Measurements from ENCODE around the gene SLC29A2.
"Not testable (repeated sequence)": the region's sequence is repeated elsewhere in the genome, so short reads cannot be mapped to it uniquely, and the experiment has no call there.

The SLC29A2 gene

DNA sequence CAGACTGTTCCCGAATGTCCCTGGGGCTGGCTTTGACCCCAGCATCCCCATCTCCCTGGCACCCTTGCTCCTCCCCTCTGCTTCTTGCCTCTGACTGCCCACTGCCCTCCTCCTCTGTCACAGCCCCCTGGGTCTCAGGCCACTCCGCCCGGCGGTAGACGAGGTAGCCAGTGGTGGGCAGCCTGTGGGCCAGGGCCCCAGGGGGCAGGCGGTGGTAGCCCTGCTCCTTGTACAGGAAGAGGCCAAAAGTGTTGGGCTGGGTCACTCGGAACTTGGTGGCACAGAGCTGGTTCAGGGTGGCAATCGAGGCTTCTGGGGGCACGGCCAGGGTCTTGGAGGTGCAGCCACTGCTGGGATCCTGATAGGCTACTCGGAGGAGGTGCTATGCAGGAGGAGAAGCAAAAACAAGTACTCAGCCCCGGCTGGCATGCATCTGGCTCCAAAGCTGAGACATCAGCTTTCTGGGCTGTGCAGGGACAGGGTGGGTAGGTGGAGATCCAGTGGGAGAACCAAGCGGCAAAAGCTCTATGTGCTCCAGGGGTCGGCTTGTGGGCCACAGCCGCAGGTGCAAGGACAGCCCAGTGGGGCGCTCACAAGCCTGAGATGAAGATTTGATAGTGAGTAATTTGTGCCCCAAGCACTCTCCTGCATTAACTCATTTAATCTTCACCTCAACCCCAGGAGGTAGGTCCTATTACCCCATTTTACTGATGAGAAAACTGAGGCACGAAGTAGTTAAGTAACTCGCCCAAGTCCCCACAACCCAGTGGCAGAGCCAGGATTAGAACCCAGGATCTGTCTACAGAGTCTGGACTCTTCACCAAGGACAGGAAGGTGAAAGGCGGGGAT lies 39.0 kb downstream of the SLC29A2 start:
- no peak for DNase-seq

DNA sequence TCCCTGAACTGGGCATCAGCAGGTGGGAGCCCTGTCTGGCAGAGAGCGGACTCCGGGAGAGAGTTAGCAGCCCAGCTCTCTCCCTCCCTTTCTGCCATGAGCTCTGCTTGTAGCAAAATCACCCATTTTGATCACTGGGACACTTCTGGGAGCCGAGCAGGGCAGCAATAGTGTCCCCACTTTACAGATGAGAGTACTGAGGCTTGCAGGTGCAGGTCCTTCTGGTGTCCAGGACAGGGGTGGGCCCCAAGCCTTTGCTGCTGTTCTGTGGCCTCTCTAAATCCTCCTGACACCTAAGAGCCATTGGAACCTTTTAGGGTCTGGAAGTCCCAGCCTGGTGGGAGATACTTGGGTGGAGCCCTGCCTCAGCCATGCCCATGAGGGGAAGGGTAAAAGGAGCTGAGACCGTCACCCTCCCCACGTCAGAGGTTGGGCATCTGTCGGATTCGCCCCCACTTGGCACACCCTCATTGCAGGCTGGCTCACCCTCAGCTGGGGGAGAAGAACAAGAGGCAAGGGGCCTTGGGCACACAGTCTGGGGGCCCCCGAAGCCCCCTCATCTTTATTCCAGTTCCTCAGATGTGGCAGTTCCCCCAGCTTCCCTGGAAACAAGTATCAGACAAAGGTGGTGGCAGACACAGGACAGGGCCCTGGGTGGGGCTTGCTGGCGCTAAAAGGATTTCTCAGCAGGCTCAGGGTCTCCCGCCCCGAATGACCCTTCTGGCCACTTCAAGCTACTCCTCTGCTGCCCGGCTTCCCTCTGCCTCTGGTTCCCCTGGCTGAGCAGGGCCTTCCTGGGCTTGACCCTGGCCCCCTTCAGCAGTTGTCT lies 39.8 kb downstream of the SLC29A2 start:
- DNase-seq, result no peak

DNA sequence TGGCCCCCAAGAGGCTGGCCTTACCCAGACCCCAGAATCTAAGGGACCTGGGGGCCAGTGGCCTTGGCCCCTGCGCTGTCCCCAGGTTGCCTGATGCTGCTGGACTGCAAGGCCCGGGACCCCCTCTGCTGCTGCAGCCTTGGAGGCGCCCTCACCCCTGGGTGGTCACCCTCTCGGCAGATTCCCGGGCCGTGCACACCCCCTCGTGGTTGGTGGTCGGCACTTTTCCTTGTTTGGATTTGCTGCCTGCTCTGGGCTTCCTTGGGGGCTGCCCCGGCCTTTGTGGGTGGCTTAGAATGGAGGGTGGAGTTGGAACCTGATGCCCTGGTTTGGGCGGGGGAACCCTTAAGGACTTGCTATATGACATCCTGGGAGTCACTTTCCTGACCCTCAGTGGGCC lies 40.6 kb downstream of the SLC29A2 start:
- DNase-seq, result no peak

DNA sequence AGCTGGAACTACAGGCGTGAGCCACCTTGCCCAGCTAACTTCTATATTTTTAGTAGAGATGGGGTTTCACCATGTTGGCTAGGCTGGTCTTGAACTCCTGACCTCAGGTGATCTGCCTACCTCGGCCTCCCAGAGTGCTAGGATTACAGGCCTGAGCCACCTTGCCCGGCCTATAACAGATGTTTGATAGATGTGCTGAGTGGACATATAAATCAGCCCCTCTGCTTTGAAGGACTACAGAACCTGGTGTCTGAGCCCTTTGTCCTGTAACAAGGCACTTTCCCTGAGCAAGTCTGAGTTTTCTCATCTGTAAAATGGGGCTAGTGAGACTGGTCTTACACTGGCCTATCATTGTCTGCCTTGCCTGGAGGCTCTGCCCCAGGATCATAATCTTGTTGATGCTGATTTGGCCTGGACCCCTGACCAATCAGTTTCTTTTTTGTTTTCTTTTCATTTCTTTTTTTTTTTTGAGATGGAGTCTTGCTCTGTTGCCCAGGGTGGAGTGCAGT lies 42.3 kb downstream of the SLC29A2 start:
- no peak for DNase-seq

DNA sequence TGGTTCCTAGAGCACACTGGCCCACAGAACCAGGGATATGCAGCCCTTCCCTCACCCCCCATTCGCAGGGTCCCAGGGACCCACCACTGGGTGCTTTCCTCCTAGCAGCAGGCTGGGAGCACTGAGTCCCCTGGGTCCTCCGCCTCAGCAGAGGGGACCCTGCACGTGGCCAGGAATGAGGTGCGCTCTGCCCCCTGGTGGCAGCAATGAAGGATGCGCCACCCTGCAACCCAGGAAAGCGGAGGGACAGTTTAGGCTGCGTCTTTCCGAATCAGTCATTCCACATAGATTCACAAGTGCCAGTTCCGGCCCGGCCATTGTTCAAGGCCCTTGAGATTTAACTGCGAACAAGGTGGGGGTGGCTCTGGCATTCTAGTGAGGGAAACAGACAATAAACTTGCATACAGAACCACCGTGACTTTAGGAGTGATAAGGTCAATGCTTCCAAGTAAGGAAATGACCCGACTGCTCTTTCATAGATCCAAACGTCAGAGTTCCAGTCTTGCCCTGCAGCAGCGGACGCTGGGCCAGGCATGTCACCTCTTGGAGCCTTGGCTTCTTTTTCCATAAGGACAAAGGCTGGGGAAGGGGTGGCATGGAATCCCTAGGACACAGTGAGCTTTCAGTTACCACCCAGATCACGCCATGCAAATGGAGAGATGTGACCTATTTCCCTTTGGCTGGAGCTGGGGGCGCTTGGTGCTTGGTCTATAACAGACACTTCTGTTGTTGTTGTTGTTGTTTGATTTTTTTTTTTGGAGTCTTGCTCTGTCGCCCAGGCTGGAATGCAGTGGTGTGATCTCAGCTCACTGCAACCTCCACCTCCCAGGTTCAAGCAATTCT lies 43.0 kb downstream of the SLC29A2 start:
- peak; percentile 87 for DNase-seq

DNA sequence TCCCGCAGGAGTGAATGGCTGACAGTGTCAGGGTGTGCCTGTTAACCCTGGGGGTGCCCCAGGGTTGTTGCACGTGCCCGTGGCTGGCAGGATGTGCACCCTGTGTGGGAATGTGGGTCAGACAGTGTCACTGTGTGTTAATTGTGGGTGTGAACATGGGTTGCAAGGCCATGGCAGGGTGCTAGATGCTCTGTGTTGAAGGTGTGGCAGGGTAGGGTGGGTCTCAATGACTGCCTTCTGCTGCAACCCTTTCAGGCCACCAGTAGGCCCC lies 43.6 kb downstream of the SLC29A2 start:
- DNase-seq, result no peak

DNA sequence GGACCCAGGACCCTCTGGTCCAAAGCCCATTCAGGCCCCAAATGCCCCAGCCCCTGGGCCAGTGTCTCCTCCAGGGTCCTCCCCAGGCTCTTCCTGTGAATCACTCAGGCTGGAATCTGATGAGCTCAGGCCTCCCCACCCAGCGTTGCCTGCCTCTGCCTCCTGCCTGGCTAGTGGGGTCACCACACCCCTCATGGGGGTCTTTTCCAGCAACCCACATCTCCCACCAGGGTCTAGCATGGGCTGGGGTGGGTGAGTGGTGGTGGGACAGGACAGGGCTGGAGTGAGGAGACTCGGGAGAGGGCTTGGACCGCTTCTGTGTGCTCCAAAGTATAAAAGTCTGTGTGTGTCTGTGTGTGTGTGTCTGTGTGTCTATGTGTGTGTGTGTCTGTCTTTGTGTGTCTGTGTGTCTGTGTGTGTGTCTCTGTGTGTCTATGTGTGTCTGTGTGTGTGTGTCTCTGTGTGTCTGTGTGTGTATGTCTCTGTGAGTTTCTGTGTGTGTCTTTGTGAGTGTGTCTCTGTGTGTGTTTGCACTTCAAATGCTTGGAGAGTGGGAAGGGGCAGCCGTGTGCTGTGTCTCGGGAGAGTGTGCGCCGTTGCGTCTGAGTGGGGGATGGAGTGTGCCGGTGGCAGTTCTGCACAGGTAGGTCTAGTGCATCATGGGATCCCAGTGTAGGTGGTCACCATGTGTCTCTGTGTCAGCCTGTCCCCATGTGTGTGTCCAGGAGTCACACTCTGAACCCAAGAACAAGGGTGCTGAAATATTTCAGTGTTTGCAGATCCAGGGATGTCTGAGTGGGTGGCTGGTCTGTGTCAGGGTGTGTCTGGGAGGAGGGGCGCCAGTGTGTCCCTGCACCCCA lies 44.2 kb downstream of the SLC29A2 start:
- no peak for DNase-seq

DNA sequence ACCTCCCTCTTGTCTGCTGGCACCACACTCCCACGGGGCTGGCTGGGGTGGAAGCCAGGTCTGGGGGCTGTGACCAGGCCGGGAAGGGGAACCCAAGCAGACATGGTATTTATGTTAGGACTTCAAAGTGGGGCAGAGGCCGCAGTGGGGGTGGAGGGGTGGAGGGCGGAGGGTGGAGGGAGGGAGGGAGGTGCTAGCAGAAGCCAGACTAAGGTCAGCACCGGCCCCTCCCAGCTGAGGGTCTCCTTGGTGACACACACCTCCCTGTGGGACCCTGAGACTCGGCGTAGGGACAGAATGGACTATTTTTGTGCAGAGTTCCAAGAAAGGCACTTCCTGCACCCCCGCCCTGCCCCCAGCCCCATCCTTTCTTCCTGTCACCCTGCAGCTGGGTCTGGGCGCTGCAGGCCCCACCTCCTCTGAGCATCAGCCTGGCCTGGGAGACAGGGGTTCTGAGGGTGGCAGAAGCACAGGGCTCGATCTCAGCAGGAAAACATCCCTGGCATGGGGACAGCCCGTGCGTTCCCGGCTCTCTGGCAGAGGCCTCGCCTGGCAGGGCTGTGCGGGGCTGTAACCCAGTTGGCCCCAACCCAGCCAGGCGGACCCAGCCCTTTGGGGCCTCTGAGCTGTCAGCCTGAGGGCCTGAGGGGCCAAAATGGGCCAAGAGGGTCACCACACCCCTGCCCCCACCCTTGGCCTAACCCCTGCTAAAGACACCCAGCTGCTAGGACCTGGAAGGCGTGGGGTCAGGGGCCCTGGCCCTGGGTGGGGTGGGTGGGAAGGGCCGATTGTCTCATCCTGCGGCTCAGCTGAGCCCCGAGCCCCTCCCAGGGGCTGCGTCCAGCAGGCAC lies 45.1 kb downstream of the SLC29A2 start:
- DNase-seq, result no peak

DNA sequence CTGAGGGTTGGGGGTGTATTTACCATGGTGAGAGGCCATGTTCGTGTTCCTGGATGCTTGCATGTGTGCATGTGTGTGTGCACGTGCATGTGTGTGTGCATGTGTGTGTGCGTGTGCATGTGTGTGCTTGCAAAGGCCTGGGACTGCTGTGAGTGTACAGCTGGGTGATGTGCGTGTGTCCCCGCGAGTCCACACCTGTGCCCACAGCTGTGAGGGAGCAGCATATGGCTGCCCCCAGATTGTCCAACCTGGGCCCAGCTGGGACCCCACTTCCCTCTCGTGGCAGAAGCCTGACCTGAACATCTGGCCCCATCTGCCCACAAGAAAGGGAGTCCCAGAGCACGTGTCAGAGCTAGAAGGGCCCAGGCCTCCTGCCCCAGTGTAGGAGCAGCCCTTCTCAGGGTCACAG lies 46.3 kb downstream of the SLC29A2 start:
- no peak for DNase-seq

DNA sequence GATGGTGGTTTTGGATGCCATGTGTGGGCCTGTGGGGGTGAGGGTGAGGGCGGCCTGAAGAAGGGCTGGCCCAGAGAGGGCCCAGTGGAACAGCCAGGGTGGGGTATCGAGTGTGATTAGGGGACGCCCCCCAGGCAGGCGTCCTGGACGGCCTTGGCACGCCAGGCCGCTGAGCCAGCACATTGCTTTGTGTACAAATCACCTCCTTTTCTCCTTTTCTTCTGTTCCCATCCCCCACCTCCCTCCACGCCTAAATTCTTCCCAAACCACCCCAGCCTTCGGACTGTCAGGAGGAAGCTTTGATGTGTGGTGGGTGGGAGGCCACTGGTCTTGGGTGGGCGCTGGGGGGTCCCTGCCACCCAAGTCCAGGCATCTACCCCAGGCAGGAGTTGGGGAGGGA lies 46.9 kb downstream of the SLC29A2 start:
- no peak for DNase-seq

DNA sequence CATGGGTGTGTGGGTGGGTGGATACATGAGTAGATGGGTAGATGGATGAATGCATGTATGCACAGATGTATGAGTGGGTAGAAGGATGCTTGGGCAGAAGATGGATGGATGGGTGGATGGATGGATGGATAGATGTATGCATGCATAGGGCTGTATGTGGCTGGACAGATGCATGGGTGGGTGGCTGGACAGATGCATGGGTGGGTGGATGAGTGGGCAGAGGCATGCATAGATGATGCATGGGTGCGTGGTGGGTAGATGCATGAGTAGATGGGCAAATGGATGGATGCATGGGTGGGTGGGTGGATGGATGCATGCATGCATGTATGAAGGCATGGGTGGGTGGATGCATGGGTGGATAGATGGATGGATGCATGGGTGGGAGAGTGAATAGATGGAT lies 47.9 kb downstream of the SLC29A2 start:
- DNase-seq, result no peak

DNA sequence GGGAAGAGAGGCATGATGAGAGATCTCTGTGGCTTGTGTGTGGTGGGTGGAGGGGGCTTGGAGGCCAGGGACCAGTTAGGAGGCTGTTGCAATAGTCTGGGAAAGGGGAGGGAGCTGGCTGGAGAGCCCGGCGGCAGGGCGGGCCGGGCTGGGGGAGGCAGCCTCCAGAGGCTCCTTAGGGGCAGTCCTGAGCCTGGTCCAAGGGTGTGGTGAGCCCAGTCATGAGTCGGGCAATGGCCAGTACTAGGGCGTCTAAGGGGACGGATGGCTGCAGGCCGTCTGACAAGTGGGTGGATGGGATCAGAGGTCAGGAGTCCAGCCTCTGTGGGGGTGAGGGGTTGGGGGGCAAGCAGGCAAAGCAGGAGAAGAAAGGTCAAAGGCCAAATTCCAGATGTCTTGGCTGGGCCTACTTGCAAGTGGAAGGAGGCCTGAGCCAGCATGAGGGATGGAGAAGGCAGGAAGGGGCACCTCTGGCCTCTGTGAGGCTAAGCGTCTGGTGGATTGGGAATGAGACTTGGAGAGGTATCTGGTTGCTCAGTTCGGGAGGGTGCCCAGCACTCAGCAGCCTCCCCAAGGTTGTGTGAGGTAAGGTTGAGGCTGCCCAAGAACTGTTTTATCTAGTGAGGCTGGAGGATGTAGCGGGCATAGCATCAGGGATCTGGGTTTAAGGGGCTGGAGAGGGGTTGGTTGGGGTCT lies 48.7 kb downstream of the SLC29A2 start:
- DNase-seq, result no peak

DNA sequence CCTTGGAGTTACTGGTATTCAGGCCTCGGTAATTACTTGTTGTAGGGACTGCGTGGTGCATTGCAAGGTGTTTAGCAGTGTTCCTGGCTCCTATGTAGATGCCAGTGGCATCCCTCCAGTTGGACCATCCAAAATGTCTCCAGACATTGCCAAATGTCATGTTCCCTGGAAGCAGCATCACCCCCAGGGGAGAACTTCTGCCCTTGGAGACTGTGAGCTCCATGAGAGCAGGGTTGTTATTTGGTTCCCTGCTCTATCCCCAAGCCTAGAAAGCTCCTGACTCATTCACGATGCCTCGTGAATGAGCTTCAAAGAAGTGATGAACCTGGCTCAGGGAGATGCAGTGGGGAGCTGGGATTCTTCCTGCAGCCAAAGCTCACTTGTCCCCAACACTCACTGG lies 50.0 kb downstream of the SLC29A2 start:
- DNase-seq, result no peak

DNA sequence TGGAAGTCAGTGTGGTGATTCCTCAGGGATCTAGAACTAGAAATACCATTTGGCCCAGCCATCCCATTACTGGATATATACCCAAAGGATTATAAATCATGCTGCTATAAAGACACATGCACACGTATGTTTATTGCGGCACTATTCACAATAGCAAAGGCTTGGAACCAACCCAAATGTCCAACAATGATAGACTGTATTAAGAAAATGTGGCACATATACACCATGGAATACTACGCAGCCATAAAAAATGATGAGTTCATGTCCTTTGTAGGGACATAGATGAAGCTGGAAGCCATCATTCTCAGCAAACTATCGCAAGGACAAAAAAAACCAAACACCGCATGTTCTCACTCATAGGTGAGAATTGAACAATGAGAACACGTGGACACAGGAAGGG lies 50.8 kb downstream of the SLC29A2 start:
- not testable (repeated sequence) for DNase-seq

DNA sequence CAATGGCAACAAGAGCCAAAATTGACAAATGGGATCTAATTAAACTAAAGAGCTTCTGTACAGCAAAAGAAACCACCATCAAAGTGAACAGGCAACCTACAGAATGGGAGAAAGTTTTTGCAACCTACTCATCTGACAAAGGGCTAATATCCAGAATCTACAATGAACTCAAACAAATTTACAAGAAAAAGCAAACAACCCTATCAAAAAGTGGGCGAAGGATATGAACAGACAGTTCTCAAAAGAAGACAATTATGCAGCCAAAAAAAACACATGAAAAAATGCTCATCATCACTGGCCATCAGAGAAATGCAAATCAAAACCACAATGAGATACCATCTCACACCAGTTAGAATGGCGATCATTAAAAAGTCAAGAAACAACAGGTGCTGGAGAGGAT lies 51.3 kb downstream of the SLC29A2 start:
- DNase-seq, result not testable (repeated sequence)

DNA sequence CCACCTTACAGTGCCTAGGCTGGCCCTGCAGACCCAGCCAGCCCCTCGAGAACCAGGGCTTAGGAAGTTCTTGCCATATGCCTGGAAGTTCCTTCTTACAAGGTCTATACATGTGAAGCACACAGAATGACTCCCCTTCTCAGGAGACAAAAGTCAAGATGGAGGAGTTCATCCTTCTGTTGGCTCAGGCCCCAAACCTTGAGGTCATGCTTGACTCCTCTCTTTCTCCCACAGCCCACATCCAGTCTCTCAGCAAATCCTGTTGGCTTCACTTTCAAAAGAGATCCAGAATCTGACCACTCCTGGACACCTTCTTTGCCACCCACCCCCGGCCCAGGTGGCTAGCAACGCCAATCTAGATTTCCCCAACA lies 53.0 kb downstream of the SLC29A2 start:
- DNase-seq, result no peak

DNA sequence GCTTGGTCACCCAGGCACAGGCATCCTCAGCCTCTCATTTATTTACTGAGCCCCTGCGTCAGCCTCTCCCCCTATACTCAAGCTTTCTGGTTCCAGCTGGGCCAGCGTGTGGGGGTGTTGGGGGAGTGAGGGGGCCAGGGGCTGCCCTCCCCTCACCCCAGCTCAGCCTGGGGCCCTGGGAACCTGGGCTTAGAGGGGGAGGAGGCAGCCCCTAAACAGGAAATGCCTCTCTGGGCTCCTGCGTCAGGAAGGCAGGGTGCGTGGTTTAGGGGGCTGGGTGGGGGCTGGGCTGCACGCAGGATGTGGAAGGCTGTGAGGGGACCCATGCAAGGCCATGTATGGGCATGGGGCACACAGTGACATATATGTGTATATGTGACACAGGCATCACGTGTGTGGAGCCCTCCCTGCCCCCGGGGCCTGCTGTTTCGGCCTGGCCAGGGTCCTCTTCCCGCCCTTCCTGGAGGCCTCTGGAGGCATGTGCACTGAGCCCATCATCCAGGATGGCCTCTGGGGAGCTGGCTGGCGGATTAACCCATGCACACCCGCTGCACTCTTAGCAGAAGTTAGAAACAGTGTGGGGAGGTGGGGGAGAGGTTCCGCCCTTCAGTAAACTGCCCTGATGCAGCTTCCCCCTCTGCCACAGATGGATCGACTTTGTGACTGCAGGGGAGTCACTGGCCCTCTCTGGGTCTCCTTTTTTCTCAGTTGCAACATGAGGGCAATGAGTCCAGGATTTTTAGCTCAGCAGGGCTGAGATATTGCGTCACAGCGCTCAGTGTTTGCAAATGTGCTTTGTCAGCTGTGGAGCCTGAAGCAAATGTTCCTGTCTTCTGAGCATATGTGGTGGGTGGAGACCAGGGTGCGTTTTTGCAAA lies 53.6 kb downstream of the SLC29A2 start:
- DNase-seq, result peak; percentile 12

DNA sequence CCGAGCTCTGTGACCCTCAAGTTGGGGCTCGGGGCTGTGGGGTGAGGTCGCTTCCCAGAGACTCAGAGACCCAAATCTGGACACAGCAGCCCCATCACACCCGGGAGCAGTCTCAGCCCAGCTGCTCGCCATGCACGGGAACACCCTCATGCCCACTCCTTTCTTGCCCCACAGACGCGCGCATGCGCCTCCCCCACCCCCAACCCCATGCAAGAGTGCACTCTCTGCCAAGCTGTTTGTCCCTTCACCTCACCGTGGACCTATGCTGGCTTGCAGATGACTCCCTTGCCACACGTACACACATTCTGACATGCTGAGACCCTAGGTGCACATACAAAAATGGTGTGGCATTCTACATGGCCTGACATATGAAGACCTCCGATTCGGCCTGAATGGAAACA lies 54.2 kb downstream of the SLC29A2 start:
- DNase-seq, result no peak

DNA sequence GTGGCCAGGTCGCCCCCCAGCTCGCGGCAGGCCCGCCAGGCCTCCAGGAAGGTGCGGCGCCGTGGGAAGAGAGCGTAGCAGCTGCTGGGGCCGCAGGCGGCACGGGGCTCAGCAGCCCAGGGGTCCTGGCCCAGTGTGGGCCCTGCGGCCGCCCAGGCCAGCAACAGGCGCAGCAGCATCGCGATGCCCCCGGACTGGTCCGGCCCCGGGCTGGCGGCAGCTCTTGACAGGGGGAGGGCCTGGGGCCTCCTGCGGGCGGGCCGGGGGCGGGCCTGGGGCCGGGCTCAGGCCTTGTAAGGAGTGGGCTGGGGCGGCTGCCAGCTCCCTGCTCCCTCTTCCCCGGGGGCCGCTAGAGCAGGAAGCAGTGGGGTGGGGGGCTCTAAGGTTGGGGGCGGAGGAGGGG lies 54.7 kb downstream of the SLC29A2 start, which contains the start of gene CD248:
TSS of gene CD248 (minus strand) at position 196 of the 403 bp plus-strand sequence. CDS start at position 179, 17 bp downstream.
- DNase-seq, result no peak

All from OCI-M1 (cell line).